Neural progenitor cell (in vitro differentiated cells): ENCODE measurements around the gene HCFC2. TPM values are rescaled to one million over a fixed set of nuclear protein-coding genes. Genes with fewer than 3 reads are reported as not detected.
A peak's percentile ranks its signal among the peaks of the same experiment; 100 is the strongest.
"Not testable (repeated sequence)": the region's sequence is repeated elsewhere in the genome, so short reads cannot be mapped to it uniquely, and the experiment has no call there.

ENCODE experiments used
- DNase-seq: peaks from one replicate; pipeline ENCODE4 v3.0.0-alpha.2; 2016; ENCODE audit warnings: low spot score
- H2AFZ ChIP-seq: fragments of 200-600 bp; sonication (generic); replicated peaks from 2 replicates; pipeline ENCODE4 v1.6.1; 2016; ENCODE audit warnings: antibody characterized with exemption
- H3F3A ChIP-seq: fragments of 200-600 bp; sonication (generic); 2 replicates; pipeline ENCODE4 v1.6.1; 2016; ENCODE audit warnings: antibody characterized with exemption, low read depth
- H3K27ac ChIP-seq: fragments of 200-600 bp; sonication (generic); 2 replicates; pipeline ENCODE4 v1.5.1; 2016; ENCODE audit warnings: mild to moderate bottlenecking
- H3K27me3 ChIP-seq: fragments of 200-600 bp; sonication (generic); 2 replicates; pipeline ENCODE4 v1.6.1; 2016; ENCODE audit warnings: mild to moderate bottlenecking, moderate library complexity
- H3K36me3 ChIP-seq: fragments of 200-600 bp; sonication (generic); 2 replicates; pipeline ENCODE4 v1.5.1; 2016
- H3K4me1 ChIP-seq: fragments of 200-600 bp; sonication (generic); 2 replicates; pipeline ENCODE4 v1.6.1; 2016; ENCODE audit warnings: mixed run types
- H3K4me2 ChIP-seq: fragments of 200-600 bp; sonication (generic); 2 replicates; pipeline ENCODE4 v1.6.1; 2016
- H3K4me3 ChIP-seq: fragments of 200-600 bp; sonication (generic); 2 replicates; pipeline ENCODE4 v1.5.1; 2016
- H3K79me2 ChIP-seq: fragments of 200-600 bp; sonication (generic); 2 replicates; pipeline ENCODE4 v1.6.1; 2016; ENCODE audit warnings: low read depth
- H3K9ac ChIP-seq: fragments of 200-600 bp; sonication (generic); 2 replicates; pipeline ENCODE4 v1.6.1; 2016
- H3K9me3 ChIP-seq: fragments of 200-600 bp; sonication (generic); 2 replicates; pipeline ENCODE4 v1.5.1; 2016; ENCODE audit warnings: low read depth
- H4K20me1 ChIP-seq: fragments of 200-600 bp; sonication (generic); 2 replicates; pipeline ENCODE4 v1.6.1; 2016; ENCODE audit warnings: low read depth
- H3K27ac Mint-ChIP-seq: 3 replicates; pipeline ENCODE4 v1.8.0; 2021; ENCODE audit warnings: mixed read lengths
- H3K27me3 Mint-ChIP-seq: 2 replicates; pipeline ENCODE4 v1.8.0; 2022; ENCODE audit warnings: low read depth, mild to moderate bottlenecking, inconsistent platforms, moderate library complexity, mixed read lengths; ENCODE audit not compliant: insufficient read depth
- H3K36me3 Mint-ChIP-seq: 3 replicates; pipeline ENCODE4 v1.8.0; 2021; ENCODE audit warnings: mixed read lengths
- H3K4me1 Mint-ChIP-seq: 3 replicates; pipeline ENCODE4 v1.8.0; 2021; ENCODE audit warnings: mixed read lengths
- H3K4me3 Mint-ChIP-seq: 3 replicates; pipeline ENCODE4 v1.8.0; 2021; ENCODE audit warnings: mild to moderate bottlenecking, moderate library complexity, mixed read lengths
- H3K9me3 Mint-ChIP-seq: 3 replicates; pipeline ENCODE4 v1.8.0; 2020; ENCODE audit warnings: mixed read lengths
- EZH2 ChIP-seq: fragments of 200-600 bp; sonication (generic); IDR thresholded peaks from 2 replicates; pipeline ENCODE4 v1.6.1; 2017; ENCODE audit warnings: antibody characterized with exemption, mild to moderate bottlenecking, moderate library complexity
- EZH2phosphoT487 ChIP-seq: fragments of 200-600 bp; sonication (generic); IDR thresholded peaks from 2 replicates; pipeline ENCODE4 v1.6.1; 2017; ENCODE audit warnings: antibody characterized with exemption
- total RNA-seq: library from RNA; depleted of rRNA; stranded (reverse); fragments of >200 nt; gene quantifications from 2 replicates; pipeline ENCODE4 v1.2.3, GENCODE V29; 2015; ENCODE audit warnings: low replicate concordance
- TF ChIP-seq, protein P1 (sequence below): fragments of 200-600 bp; sonication (generic); IDR thresholded peaks from 2 replicates; pipeline ENCODE4 v1.5.1; 2017; ENCODE audit warnings: antibody characterized with exemption, mild to moderate bottlenecking

The HCFC2 gene
- 4.2 and 4.6 TPM in 2 replicates for total RNA-seq

DNA sequence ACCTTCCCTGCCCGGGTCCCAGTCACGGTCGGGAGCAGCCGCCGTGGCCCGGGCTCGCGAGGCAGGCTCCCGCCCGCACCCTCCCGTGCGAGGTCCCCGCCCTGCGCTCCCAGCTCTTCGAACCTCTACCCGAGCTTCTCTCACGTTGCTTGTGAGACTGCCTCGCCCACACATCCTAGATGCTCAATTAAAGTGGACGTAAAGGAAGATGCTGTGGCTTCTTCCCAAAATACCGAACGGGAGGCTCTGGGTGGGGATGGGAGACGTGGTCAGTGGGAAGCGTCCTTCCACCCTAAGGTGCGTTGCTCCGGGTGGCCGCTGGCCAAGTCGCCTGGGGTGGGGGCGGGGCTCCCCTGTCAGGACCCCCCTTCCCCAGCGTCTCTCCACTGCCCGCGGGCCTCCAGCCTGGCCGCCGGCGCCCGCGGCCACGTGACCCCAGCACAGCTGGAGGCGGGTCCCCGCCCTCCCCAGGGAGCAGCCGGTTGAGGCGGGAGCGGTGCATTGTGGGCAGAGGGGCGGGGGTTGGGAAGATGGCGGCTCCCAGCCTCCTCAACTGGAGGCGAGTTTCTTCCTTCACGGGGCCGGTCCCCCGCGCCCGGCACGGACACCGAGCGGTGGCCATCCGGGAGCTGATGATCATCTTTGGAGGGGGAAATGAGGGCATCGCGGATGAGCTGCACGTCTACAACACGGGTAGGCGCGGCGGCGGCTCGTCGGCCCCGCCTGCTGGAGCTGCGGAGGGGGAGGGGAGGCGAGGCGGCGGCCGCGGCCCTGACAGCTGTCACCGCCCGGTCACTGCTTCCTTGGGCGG, at the start of gene HCFC2:
Gene HCFC2, plus strand, starts transcription at position 501 of the 811 bp plus-strand sequence. Its CDS starts 30 bp downstream, at position 531.
- Histone ChIP-seq H3K9me3 (no peaks in the 10 kb centered on the region), H2AFZ (peak within 1 kb of the TSS; percentile 91), H3K9ac (peak within 1 kb of the TSS; percentile 38), H4K20me1 (peaks cover 9% of the 10 kb centered on the region), H3F3A (no peaks in the 10 kb centered on the region), H3K27me3 (peaks cover 25% of the 10 kb centered on the region), H3K27ac (no peak within 1 kb of the TSS), H3K79me2 (no peaks in the 10 kb centered on the region), H3K4me2 (peak within 1 kb of the TSS; percentile 84), H3K4me3 (peak within 1 kb of the TSS; percentile 78), H3K4me1 (no peaks in the 10 kb centered on the region), H3K36me3 (no peaks in the 10 kb centered on the region)
- H3K27me3 Mint-ChIP-seq: peaks cover 7% of the 10 kb centered on the region
- DNase-seq: peak; percentile 94
- peak within 1 kb of the TSS; percentile 74 for H3K27ac Mint-ChIP-seq
- peak within 1 kb of the TSS; percentile 97 for H3K4me3 Mint-ChIP-seq
- peaks cover 14% of the 10 kb centered on the region for H3K4me1 Mint-ChIP-seq
- no peaks in the 10 kb centered on the region for H3K9me3 Mint-ChIP-seq
- peak; percentile 21 for TF ChIP-seq EZH2phosphoT487
- peak; percentile 16 for TF ChIP-seq EZH2
- TF ChIP-seq, protein P1, sequence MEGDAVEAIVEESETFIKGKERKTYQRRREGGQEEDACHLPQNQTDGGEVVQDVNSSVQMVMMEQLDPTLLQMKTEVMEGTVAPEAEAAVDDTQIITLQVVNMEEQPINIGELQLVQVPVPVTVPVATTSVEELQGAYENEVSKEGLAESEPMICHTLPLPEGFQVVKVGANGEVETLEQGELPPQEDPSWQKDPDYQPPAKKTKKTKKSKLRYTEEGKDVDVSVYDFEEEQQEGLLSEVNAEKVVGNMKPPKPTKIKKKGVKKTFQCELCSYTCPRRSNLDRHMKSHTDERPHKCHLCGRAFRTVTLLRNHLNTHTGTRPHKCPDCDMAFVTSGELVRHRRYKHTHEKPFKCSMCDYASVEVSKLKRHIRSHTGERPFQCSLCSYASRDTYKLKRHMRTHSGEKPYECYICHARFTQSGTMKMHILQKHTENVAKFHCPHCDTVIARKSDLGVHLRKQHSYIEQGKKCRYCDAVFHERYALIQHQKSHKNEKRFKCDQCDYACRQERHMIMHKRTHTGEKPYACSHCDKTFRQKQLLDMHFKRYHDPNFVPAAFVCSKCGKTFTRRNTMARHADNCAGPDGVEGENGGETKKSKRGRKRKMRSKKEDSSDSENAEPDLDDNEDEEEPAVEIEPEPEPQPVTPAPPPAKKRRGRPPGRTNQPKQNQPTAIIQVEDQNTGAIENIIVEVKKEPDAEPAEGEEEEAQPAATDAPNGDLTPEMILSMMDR: no peak
- H3K36me3 Mint-ChIP-seq: peaks cover 1% of the 10 kb centered on the region

DNA sequence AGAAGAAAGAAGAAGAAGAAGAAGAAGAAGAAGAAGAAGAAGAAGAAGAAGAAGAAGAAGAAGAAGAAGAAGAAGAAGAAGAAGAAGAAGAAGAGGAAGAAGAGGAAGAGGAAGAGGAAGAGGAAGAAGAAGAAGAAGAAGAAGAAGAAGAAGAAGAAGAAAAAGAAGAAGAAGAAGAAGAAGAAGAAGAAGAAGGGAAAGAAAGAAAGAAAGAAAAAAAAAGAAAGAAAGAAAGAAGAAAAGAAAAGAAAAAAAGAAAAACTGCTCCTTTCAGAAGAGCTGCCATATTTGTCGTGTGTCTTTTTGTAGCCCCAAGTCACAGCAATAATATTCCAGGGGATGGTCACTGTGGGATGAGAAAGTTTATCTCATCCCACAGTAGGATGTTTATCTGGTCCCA, 42.5 kb upstream of the HCFC2 start:
- not testable (repeated sequence) for H3K27me3 Mint-ChIP-seq, H3K9me3 ChIP-seq, H3K27me3 ChIP-seq, H3K27ac ChIP-seq, H3K4me1 Mint-ChIP-seq, H3K4me2 ChIP-seq, H3K36me3 ChIP-seq, H3K27ac Mint-ChIP-seq, H3K36me3 Mint-ChIP-seq, H2AFZ ChIP-seq, H4K20me1 ChIP-seq, DNase-seq, H3K9ac ChIP-seq, H3K9me3 Mint-ChIP-seq, H3K4me1 ChIP-seq, H3K79me2 ChIP-seq, H3F3A ChIP-seq, H3K4me3 Mint-ChIP-seq, H3K4me3 ChIP-seq

DNA sequence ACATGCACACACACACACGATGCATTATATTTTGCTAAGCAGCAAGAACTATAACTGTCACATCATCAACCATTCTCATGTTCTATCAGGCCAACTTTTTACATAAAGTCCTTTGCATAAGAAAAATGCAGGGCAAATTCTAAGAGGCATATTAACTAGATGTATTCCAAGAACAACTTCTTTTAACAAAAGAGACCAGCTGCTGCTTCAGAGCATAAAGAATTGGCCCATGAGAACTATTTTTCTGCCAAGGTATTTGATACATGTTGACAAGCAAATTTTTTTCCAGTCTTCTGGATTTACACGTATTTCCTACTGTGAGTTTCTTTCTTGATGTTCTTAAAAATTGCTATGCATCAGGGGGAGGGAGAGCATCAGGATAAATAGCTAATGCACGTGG, 41.5 kb upstream of the HCFC2 start:
- Mint-ChIP-seq H3K36me3 (no peaks in the 10 kb centered on the region), H3K27me3 (peaks cover 2% of the 10 kb centered on the region)

More for the DNA sequence above, 41.5 kb upstream of the HCFC2 start:
- DNase-seq: no peak
- H3K4me3 ChIP-seq: no peak overlapping the region
- no peak overlapping the region for H3K4me3 Mint-ChIP-seq
- no peaks in the 10 kb centered on the region for H4K20me1 ChIP-seq
- H3K79me2 ChIP-seq: no peaks in the 10 kb centered on the region
- no peak overlapping the region for H2AFZ ChIP-seq
- H3K4me2 ChIP-seq: no peak overlapping the region
- H3K36me3 ChIP-seq: no peaks in the 10 kb centered on the region
- H3K9me3 Mint-ChIP-seq: peaks cover 8% of the 10 kb centered on the region
- no peak for TF ChIP-seq EZH2phosphoT487
- TF ChIP-seq, protein P1: no peak
- no peak for TF ChIP-seq EZH2
- H3K27ac ChIP-seq: no peak overlapping the region
- no peaks in the 10 kb centered on the region for H3K4me1 ChIP-seq
- no peaks in the 10 kb centered on the region for H3K27me3 ChIP-seq
- H3K4me1 Mint-ChIP-seq: no peaks in the 10 kb centered on the region
- H3K27ac Mint-ChIP-seq: no peak overlapping the region
- peaks cover 7% of the 10 kb centered on the region for H3K9me3 ChIP-seq
- H3F3A ChIP-seq: no peaks in the 10 kb centered on the region
- no peak overlapping the region for H3K9ac ChIP-seq
